ENCODE measurements around the gene SERF1B.
"Not testable (repeated sequence)": the region's sequence is repeated elsewhere in the genome, so short reads cannot be mapped to it uniquely, and the experiment has no call there.

GRCh38 chr5:70020660-70021059, 4.4 kb upstream of the SERF1B start:
- TF ChIP-seq, protein P1, sequence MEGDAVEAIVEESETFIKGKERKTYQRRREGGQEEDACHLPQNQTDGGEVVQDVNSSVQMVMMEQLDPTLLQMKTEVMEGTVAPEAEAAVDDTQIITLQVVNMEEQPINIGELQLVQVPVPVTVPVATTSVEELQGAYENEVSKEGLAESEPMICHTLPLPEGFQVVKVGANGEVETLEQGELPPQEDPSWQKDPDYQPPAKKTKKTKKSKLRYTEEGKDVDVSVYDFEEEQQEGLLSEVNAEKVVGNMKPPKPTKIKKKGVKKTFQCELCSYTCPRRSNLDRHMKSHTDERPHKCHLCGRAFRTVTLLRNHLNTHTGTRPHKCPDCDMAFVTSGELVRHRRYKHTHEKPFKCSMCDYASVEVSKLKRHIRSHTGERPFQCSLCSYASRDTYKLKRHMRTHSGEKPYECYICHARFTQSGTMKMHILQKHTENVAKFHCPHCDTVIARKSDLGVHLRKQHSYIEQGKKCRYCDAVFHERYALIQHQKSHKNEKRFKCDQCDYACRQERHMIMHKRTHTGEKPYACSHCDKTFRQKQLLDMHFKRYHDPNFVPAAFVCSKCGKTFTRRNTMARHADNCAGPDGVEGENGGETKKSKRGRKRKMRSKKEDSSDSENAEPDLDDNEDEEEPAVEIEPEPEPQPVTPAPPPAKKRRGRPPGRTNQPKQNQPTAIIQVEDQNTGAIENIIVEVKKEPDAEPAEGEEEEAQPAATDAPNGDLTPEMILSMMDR (IDR thresholded peaks at IDR 0.05; ENCODE audit: borderline replicate concordance, extremely low read depth, low read length, poor library complexity, severe bottlenecking): not testable (repeated sequence)
- not testable (repeated sequence) for TF ChIP-seq EZH2 (IDR thresholded peaks at IDR 0.05; ENCODE audit: borderline replicate concordance, low read depth, low read length, severe bottlenecking)

All from DND-41 (cell line).